KMS-11 (cell line): ENCODE results near the gene IGFBP6.

Experiments used
- H2AFZ ChIP-seq: fragments of 200-600 bp; sonication (generic); 2 replicates; pipeline ENCODE4 v1.6.1; 2016; ENCODE audit warnings: antibody characterized with exemption, mixed run types, low read depth
- H3K27ac ChIP-seq: fragments of 200-600 bp; sonication (generic); 2 replicates; pipeline ENCODE4 v1.6.1; 2016; ENCODE audit warnings: mild to moderate bottlenecking, mixed run types
- H3K27me3 ChIP-seq: fragments of 200-600 bp; sonication (generic); 2 replicates; pipeline ENCODE4 v1.6.1; 2017; ENCODE audit warnings: mild to moderate bottlenecking, low read depth, mixed run types, moderate library complexity; ENCODE audit not compliant: insufficient read depth
- H3K36me3 ChIP-seq: fragments of 200-600 bp; sonication (generic); 2 replicates; pipeline ENCODE4 v1.6.1; 2017; ENCODE audit warnings: mild to moderate bottlenecking, mixed run types; ENCODE audit not compliant: insufficient read depth
- H3K4me1 ChIP-seq: fragments of 200-600 bp; sonication (generic); 2 replicates; pipeline ENCODE4 v1.6.1; 2016; ENCODE audit warnings: mild to moderate bottlenecking, low read depth, mixed run types; ENCODE audit not compliant: poor library complexity, severe bottlenecking
- H3K4me2 ChIP-seq: fragments of 200-600 bp; sonication (generic); 2 replicates; pipeline ENCODE4 v1.7.0; 2016; ENCODE audit warnings: mild to moderate bottlenecking, mixed run types
- H3K4me3 ChIP-seq: fragments of 200-600 bp; sonication (generic); IDR thresholded peaks from 2 replicates; pipeline ENCODE4 v1.6.1; 2017; ENCODE audit warnings: low read depth, low read length, mixed read lengths; ENCODE audit not compliant: insufficient read depth
- H3K79me2 ChIP-seq: fragments of 200-600 bp; sonication (generic); 2 replicates; pipeline ENCODE4 v1.6.1; 2016; ENCODE audit warnings: low read depth, mixed run types; ENCODE audit not compliant: insufficient read depth
- H3K9ac ChIP-seq: fragments of 200-600 bp; sonication (generic); 2 replicates; pipeline ENCODE4 v1.6.1; 2016; ENCODE audit warnings: mild to moderate bottlenecking, mixed run types
- H4K20me1 ChIP-seq: fragments of 200-600 bp; sonication (generic); 2 replicates; pipeline ENCODE4 v1.6.1; 2016; ENCODE audit warnings: mild to moderate bottlenecking, mixed run types; ENCODE audit not compliant: insufficient read depth
- TF ChIP-seq, protein P1 (sequence below): fragments of 200-600 bp; sonication (generic); conservative IDR thresholded peaks from 2 replicates; pipeline ENCODE4 v1.6.1; 2017; ENCODE audit warnings: low read depth, mild to moderate bottlenecking, antibody characterized with exemption, low read length, moderate library complexity, mixed read lengths

The IGFBP6 gene

DNA sequence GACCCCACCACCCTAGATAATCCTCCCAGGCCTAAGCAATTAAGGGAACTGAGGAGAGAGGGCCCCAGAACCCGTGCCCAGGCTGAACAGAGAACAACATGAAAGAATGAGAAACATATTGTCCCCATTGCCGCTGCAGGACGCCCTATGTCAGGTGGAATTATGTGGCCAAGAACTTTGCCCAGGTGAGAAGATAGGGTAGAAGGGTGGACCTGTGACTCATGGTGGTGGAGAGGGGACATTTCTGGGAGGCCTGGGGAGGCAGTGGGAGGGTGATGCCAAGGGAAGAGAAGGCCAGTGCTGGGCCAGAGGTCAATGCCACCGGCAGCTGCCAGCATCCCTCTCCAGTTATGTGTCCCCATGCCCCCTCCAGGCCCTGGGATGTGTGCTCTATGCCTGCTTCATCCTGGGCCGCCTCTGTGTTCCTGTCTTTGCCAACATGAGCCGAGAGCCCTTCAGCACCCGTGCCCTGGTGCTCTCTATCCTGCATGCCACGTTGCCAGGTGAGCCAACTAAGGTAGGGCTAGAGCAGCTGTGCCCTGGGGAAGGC, 21.4 kb downstream of the IGFBP6 start:
- Histone ChIP-seq H3K4me3 (no peak overlapping the region), H3K27ac (no peak overlapping the region), H2AFZ (no peak overlapping the region), H3K4me1 (no peaks in the 10 kb centered on the region), H3K27me3 (no peaks in the 10 kb centered on the region), H4K20me1 (no peaks in the 10 kb centered on the region), H3K4me2 (no peak overlapping the region), H3K36me3 (no peaks in the 10 kb centered on the region), H3K79me2 (no peaks in the 10 kb centered on the region), H3K9ac (no peak overlapping the region)
- TF ChIP-seq, protein P1, sequence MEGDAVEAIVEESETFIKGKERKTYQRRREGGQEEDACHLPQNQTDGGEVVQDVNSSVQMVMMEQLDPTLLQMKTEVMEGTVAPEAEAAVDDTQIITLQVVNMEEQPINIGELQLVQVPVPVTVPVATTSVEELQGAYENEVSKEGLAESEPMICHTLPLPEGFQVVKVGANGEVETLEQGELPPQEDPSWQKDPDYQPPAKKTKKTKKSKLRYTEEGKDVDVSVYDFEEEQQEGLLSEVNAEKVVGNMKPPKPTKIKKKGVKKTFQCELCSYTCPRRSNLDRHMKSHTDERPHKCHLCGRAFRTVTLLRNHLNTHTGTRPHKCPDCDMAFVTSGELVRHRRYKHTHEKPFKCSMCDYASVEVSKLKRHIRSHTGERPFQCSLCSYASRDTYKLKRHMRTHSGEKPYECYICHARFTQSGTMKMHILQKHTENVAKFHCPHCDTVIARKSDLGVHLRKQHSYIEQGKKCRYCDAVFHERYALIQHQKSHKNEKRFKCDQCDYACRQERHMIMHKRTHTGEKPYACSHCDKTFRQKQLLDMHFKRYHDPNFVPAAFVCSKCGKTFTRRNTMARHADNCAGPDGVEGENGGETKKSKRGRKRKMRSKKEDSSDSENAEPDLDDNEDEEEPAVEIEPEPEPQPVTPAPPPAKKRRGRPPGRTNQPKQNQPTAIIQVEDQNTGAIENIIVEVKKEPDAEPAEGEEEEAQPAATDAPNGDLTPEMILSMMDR: no peak

DNA sequence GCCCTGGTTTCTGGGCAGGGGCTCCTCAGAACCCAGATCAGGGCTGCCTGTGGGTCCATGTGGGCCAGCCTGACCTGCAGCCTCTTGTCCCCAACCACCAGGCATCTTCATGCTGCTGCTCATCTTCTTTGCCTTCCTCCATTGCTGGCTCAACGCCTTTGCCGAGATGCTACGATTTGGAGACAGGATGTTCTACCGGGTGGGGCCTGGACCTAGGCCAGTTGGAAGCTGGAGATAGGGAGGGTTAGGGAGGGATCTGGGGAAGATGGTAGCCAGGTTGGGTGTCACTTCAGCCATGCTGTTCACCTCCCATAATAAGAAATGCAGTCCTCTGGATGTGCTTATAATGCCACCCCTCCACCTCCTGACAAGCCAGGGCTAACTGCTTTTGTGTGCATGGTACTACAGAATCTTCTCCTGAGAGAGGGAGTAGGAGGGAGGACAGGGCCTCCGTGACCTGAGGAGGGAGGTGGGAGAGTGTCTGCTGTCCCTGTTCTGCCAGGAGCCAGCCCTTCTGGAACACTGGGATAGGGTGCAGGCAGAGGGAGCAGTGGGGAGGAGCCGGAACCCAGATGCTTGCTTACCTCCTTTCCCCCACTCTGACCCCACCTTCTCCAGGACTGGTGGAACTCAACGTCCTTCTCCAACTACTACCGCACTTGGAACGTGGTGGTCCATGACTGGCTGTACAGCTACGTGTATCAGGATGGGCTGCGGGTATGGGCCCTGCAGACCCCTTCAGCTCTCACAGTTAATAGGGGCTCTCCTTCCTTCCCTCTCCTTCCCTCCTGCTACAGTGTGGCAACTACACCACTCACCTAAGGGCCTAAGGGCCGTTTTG, 23.4 kb downstream of the IGFBP6 start:
- Histone ChIP-seq H3K9ac (no peak overlapping the region), H4K20me1 (no peaks in the 10 kb centered on the region), H3K4me2 (no peak overlapping the region), H3K36me3 (no peaks in the 10 kb centered on the region), H3K79me2 (no peaks in the 10 kb centered on the region), H3K4me1 (no peaks in the 10 kb centered on the region), H3K27me3 (no peaks in the 10 kb centered on the region), H2AFZ (no peak overlapping the region), H3K4me3 (no peak overlapping the region), H3K27ac (no peak overlapping the region)
- TF ChIP-seq, protein P1: no peak

DNA sequence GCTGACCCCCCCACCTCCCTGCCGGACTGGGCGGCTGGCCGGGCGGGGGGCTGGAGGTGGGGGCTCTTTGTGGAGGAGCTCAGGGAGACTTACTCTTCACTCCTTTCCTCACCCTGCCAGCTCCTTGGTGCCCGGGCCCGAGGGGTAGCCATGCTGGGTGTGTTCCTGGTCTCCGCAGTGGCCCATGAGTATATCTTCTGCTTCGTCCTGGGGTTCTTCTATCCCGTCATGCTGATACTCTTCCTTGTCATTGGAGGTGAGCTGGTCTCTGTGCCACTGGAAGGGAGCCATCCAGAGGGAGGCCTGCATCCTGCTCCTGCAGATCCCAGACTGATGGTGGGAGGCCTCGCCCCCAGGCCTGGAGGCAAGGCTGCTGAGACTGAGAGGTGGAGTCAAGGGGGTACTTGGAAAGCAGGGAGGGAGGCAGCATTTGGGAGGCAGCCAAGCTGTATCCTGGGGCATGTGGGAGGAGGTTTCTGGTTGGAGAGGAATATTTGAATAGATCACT, 25.5 kb downstream of the IGFBP6 start:
- Histone ChIP-seq H3K36me3 (no peaks in the 10 kb centered on the region), H3K79me2 (no peaks in the 10 kb centered on the region), H4K20me1 (no peaks in the 10 kb centered on the region), H3K9ac (no peak overlapping the region), H3K27me3 (no peaks in the 10 kb centered on the region), H3K4me2 (no peak overlapping the region), H3K4me3 (no peak overlapping the region), H3K4me1 (no peaks in the 10 kb centered on the region), H3K27ac (no peak overlapping the region), H2AFZ (no peak overlapping the region)
- TF ChIP-seq, protein P1: no peak

DNA sequence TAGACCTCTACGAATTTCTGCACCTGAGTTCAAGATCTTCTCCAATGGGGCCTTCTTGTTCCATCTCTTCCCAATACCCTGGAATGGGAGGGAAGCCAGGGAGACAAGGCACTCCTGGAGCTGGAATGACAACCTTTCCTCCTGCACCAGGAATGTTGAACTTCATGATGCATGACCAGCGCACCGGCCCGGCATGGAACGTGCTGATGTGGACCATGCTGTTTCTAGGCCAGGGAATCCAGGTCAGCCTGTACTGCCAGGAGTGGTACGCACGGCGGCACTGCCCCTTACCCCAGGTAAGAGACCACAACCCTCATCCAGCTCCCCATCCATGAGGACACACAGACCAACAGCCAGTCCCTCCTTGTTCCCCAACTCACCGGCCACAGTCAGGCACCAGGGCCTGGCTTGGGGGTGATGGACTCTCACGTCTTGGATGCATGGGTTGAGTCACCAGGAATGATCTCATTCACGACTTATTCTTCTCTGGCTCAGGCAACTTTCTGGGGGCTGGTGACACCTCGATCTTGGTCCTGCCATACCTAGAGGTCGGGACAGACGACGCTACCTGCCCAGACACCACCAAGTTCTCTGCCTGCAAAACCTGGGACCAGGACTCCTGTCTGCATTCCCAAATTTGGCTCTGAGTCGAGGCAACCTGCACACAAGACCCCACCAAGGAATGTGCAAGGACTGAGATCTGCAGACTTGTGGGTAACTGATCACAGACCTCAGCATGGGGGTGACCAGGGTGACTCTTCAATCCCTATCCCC, 26.3 kb downstream of the IGFBP6 start:
- Histone ChIP-seq H2AFZ (no peak overlapping the region), H3K79me2 (no peaks in the 10 kb centered on the region), H3K4me1 (peaks cover 2% of the 10 kb centered on the region), H3K27ac (no peak overlapping the region), H3K27me3 (no peaks in the 10 kb centered on the region), H3K4me2 (no peak overlapping the region), H4K20me1 (no peaks in the 10 kb centered on the region), H3K9ac (no peak overlapping the region), H3K4me3 (no peak overlapping the region), H3K36me3 (no peaks in the 10 kb centered on the region)
- TF ChIP-seq, protein P1: no peak
